Left kidney (tissue), 2 donors: ENCODE data around the gene TBR1. TPM values are rescaled to one million over a fixed set of nuclear protein-coding genes. Genes with fewer than 3 reads are reported as not detected.

Experiments
- DNase-seq: peaks from one replicate; pipeline ENCODE4 v3.0.0-alpha.2; 2013
- polyA plus RNA-seq: library from polyadenylated mRNA; unstranded; fragments of 120-200 nt; gene quantifications from one replicate; pipeline ENCODE4 v1.2.1, GENCODE V29; 2013; ENCODE audit not compliant: insufficient read length

Gene TBR1
- polyA plus RNA-seq, 1 donor: 0.03 TPM

DNA sequence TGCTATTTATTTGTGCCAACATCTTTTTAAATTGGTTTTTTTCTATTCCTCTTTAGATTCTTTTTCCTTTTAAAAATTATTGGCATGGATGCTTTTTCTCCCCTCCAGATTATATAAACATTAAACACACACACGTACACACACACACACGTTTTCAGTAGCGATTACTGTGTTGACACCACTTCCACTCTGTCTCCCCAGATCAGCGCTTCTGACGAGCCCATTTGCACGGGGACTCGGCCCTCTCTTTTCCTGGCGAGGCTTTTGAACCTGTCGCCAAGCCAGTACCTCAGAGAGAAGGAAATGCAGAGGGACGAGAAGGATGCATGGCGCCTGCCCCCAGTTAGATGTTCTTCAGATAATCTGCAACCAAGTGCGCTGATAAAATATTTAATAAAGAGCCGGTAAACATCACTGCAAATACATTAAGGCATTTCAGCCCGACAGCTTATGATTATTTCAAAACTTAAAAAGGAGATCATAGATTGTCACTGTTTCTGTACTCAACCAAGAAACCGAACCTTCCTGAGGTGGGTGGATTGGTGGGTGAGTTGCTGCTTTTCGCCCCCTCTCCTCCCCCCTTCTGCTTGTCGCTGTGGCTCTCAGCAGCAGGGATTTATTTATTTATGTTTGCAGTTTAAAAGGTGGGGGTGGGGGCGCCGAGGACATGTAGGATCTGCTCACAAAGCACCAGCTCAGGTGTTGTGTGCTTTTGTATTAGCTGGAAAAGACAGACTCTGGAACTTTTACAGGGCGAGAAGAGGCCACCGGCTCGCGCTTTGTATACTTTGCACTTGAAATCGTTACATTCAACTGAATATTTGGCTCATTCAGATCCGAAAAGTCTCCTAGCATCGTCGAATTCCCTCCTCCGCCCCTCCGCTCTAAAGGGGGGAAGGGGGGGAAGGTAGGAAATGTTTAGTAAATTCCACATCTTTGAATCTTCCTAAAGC is 787 bp upstream of the TBR1 start:
- DNase-seq: no peak

DNA sequence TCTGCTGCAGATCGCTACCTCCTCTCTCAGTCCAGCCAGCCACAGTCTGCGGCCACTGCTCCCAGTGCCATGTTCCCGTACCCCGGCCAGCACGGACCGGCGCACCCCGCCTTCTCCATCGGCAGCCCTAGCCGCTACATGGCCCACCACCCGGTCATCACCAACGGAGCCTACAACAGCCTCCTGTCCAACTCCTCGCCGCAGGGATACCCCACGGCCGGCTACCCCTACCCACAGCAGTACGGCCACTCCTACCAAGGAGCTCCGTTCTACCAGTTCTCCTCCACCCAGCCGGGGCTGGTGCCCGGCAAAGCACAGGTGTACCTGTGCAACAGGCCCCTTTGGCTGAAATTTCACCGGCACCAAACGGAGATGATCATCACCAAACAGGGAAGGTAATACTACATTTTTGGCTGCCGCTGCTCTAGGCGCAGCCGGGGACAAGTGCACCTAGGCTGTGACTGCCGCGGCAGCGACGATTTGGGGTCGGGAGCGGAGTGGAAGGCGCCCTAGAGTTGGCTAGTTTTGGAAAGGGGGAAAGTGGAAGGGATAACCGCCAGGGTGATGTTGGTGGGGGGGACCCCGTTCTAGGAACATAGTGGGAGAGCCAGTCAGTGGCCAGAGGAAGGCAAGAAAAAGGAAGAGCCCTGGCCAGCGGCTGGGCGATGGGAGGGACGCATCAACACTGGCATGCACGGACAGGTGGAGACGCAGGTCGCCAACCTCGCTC is 776 bp downstream of the TBR1 start:
- DNase-seq: no peak

DNA sequence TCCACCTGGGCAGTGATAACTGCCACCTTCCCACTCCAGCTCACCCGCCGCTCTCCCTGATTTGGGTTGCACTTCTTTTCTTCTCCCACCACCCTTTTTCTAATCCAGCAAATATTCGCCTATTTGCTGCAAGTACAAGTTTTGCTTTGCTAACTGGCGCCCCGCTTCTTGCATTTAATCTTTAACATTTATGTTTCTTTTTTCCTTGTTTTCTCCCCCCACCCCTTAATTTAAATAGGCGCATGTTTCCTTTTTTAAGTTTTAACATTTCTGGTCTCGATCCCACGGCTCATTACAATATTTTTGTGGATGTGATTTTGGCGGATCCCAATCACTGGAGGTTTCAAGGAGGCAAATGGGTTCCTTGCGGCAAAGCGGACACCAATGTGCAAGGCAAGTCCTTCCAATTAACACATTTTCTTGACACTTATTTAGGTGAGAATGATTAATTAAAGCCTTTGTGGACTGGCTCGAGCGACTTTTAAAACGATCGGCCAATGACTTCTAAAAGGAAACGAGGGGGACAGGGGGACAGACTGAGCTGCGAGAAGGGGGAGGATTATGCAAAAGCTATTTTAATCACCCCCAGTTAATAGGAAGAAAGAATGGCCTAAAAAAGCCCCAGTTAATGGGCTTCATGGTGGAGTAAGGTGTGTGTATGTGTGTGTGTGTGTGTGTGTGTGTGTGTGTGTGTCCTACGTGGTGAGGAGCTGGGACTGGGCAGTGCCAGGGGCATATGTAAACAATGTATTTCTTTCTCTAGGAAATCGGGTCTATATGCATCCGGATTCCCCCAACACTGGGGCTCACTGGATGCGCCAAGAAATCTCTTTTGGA is 1.6 kb downstream of the TBR1 start:
- no peak for DNase-seq

DNA sequence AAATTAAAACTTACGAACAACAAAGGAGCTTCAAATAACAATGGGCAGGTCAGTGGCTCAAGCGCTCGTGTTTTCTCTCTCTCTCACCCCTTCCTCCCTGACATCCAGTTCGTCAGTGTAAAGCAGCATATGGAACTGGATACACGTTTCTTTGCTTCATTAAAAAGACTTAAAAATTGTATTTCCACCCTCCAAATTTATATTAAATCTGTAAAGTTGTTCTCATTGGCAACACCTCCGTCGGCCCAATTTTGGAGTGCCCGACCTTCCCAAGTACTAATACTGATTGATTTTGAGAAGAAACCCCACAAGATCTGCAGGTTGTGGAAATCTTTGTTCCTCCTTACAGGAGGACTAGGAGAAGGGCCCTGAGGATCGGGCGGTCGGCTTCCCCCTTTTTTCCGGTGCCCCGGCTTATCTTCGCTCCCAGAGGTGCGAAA is 2.2 kb downstream of the TBR1 start:
- DNase-seq: no peak

DNA sequence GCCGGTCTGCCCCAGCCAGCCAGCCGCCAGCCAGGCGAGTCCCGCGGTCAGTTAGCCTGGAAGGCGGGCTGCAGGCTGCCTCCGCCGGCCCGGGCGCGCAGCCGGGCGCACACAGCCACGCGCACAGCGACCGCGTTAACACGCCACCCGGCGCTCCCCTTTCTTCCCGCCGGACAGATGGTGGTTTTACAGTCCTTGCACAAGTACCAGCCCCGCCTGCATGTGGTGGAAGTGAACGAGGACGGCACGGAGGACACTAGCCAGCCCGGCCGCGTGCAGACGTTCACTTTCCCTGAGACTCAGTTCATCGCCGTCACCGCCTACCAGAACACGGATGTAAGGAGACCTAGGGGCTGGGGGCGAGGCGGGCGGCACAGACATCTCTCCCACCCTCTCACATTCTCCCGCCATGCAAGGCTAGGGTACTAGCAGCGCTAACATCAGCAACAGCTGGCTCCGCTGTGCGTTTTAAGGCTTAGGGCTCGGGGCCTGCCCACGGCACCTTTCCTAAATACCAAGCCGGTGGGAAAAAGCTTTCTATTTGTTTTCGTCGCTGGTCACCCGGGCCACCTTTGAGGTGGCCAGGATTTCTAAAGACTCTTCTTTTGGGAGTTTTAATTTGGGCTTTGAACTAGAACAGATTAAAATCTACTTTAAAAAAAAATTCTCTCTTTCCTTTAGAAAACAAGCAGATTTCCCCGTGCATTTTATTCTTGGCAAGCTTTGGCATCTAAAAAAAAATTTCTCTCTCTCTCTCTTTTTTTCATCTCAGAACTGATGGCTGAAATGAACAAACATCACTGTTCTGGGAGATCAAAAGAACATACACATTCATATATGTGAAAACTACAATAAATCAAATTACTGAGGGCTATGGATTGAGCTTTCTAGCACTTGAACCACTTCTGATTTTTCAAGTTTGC is 2.9 kb downstream of the TBR1 start:
- DNase-seq: no peak

DNA sequence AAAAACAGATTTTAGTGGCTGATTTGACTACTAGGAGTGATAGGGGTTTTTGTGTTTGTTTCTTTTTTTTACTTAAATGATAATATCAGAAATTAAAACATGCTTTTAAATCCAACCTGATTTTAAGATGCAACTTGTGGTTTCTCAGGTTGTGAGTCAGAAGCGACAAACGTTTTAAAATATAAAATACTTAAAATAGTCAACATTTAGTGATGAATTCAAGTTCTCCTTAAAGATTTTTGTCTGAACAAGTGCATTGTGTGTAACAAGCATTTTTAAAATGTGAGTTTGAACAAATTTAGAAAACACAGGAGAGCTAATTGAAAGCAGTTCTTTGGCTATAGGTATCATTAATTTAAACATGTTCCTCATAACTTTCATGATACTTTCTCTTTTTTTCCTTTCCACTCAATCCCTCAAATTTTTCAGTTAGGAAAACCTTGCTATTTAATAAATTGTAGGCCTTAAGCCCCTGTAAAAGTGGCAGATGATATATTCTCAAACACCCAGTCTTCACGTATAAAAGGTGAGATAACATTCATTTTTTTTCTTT is 3.6 kb downstream of the TBR1 start:
- no peak for DNase-seq

DNA sequence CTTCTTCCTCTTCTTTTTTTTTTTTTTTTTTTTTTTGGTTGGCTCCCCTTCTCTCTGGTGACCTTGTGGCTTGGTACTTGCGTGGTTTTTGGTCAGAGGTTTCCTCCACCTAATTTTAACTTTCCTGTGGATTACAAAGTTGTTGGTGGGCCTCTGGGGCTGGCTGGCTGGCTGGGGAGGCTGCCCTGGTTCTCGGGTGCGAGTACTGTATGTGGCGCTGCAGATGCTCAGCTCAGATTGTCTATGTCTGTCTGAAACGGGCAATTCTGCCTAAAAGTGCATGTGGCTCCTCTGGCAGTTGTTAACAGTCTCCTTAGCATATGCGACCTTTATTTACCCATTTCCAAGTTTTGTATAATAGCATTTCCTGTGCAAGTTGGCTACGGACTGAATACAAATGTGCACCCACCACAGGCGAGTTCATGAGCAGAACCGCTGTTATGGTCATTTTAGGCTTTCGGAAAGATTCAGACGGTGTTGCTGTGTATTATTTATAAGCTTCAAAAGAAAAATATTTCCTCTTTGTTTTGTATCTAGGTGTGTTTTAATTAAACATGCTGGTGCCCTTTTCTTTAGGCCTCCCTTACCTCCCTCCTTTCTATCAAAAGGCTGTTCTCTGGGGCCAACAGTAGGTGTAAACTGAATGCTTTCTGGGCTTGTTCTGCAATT is 4.4 kb downstream of the TBR1 start:
- DNase-seq: no peak

DNA sequence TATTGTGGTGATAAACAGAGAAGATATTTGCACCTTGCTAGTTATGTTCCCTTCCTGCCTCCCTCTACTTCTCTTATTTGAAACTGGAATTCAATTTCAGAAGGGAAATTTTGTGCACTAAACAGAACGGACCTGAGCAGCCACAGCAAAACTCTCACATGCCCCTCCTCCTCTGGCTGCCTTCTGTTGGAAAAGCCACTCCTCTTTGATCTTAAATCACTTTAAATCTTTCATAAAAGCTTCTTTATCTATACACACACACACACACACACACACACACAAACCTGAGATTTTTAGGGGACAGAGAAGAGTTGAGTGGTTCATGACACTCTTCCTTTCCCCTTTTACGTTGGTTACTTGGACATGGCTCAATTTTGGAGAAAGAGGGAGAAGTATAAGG is 5.6 kb downstream of the TBR1 start:
- DNase-seq: no peak

DNA sequence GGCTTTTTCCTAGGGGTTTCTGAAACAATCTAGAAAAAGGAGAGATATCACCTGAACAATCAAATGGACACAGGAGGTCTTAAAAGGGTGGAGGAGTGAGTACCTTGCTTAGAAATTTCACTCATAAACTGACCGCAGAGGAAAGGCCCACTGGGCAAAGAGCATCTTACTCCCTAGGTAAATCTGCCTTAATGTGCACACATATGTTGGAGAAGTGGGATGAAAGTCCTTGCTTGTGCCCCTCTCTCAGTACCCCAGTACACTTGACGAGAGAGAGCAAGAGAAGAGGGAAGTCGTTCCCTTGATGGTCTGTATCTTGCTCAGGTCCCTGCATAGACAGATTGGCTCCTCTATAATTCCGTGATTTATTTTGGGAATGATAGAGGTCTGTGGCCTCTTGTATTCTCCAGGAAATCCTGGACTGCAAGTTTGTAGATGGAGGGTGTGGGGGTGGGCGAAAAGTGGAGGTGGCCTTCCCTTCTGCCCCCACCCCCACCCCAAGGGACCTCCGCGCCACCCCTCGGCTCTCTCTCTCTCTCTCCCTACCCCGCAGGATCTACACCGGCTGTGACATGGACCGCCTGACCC is 6.8 kb downstream of the TBR1 start:
- no peak for DNase-seq

DNA sequence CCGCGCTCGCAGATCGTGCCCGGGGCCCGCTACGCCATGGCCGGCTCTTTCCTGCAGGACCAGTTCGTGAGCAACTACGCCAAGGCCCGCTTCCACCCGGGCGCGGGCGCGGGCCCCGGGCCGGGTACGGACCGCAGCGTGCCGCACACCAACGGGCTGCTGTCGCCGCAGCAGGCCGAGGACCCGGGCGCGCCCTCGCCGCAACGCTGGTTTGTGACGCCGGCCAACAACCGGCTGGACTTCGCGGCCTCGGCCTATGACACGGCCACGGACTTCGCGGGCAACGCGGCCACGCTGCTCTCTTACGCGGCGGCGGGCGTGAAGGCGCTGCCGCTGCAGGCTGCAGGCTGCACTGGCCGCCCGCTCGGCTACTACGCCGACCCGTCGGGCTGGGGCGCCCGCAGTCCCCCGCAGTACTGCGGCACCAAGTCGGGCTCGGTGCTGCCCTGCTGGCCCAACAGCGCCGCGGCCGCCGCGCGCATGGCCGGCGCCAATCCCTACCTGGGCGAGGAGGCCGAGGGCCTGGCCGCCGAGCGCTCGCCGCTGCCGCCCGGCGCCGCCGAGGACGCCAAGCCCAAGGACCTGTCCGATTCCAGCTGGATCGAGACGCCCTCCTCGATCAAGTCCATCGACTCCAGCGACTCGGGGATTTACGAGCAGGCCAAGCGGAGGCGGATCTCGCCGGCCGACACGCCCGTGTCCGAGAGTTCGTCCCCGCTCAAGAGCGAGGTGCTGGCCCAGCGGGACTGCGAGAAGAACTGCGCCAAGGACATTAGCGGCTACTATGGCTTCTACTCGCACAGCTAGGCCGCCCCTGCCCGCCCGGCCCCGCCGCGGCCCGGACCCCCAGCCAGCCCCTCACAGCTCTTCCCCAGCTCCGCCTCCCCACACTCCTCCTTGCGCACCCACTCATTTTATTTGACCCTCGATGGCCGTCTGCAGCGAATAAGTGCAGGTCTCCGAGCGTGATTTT is 7.6 kb downstream of the TBR1 start:
- no peak for DNase-seq

DNA sequence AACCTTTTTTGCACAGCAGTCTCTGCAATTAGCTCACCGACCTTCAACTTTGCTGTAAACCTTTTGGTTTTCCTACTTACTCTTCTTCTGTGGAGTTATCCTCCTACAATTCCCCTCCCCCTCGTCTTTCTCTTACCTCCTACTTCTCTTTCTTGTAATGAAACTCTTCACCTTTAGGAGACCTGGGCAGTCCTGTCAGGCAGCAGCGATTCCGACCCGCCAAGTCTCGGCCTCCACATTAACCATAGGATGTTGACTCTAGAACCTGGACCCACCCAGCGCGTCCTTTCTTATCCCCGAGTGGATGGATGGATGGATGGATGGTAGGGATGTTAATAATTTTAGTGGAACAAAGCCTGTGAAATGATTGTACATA is 8.3 kb downstream of the TBR1 start:
- DNase-seq: no peak

DNA sequence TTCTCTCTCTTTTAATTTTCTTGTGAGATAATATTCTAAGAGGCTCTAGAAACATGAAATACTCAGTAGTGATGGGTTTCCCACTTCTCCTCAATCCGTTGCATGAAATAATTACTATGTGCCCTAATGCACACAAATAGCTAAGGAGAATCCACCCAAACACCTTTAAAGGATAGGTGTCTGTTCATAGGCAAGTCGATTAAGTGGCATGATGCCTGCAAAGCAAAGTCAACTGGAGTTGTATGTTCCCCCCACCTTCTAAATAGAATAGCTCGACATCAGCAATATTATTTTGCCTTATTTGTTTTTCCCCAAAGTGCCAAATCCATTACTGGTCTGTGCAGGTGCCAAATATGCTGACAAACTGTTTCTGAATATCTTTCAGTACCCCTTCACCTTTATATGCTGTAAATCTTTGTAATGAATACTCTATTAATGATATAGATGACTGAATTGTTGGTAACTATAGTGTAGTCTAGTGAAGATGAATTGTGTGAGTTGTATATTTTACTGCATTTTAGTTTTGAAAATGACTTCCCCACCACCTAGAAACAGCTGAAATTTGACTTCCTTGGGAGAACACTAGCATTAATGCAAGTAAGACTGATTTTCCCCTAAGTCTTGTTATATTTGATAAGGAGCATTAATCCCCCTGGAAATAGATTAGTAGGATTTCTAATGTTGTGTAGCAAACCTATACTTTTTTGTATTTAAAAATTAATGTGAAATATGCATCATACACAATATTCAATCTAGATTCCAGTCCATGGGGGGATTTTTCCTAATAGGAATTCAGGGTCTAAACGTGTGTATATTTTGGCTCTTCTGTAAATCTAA is 9.0 kb downstream of the TBR1 start:
- no peak for DNase-seq

DNA sequence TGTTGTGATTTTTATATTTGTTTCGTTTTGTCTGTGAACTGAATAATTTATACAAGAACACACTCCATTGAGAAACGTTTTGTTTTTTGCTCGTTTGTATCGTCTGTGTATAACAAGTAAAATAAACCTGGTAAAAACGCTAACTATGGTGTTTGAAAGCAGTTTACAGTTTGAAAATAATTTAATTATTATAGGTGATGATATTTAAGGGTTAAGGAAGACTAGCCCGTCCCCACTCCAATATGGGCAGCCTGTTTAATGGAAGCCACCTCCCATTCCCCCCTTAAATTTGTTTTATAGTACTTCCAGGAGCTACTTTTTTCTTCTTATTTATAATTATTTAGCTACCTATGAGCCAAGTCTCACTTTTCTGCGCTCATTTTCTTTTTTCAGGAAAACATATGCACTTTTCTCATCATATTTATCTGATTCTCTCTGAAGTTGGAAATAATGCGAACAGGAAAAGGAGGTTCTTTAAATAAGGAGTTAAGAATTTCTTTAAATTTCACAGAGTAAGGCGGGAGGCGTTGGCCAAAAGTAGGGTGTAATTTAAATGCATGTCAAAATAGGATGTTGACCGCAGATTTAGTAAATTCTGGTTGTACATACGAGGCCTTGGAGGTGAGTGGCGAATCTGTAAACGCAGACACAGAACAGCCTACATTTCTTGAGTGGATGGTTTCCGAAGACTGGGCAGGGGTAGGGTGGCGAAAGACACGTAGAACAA is 9.8 kb downstream of the TBR1 start:
- no peak for DNase-seq

DNA sequence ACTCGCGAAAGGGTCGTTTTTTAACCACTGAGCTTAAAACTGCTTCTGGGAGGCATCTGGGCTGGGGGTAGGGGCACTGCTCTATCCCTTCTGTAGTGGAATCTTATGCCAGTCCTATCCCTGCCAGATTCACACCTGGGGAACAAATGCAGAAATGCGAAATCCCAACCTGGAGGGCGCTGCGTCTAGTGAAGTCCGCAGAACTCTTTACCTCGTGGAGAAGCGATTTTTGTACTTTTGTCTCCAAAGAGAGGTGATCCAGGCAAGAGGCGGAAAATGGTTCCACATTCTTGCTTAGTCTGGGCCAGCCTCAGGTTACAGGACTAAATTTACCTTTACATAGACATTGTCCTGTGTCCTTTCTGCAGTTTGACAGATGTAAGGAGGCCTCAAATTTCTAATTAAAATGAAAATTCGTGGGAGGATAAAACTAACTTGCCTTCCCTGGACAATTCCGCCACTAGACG is 10.4 kb downstream of the TBR1 start:
- no peak for DNase-seq

DNA sequence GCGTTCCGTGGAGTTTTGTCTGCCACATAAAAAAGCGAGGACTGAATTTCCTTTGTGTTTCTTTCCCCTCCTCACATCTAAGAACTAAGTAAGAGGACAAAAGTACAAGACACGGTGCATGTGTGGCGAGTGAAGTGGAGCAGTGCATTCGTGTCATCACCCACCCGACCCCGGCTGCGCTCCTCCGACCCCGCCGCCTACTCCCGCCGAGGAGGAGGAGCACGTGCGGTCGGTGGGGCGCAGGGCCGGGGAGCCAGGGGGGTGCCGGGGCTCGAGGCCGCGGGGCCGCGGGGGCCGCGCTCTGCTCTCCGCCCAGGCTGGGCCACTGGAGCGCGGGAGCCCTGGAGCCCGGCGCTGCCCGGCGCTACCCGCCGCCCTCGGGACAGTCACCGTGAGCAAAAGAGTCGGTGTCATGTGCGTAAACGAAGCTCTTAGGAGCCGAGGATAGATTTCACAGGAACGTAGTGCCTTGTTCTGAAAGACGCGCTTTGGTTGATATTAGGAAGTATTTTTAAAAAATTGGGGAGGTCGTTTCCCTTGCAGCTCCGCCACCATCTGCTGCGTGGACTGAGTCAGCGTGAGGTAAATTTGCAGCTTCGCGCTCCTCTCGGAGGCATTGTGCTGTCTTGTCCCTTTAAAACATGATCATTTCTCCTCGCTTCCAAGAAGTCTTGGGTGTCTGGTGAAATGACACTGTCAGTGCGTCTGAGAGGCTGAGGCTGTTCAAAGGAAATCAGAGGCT is 11.0 kb downstream of the TBR1 start:
- no peak for DNase-seq
